IMR-90 (cell line): Measurements from ENCODE around the gene NCAM1. TPM values are rescaled to one million over a fixed set of nuclear protein-coding genes. Genes with fewer than 3 reads are reported as not detected.

ENCODE experiments used
- ATAC-seq: fragments of 200-7000 bp; cut with Tn5 transposase; 2 replicates; pipeline ENCODE4 v1.9.1; 2020; ENCODE audit warnings: low read depth, mild to moderate bottlenecking, moderate library complexity
- BruUV-seq: library from RNA; stranded (reverse); fragments of 400-500 nt; replicated peaks from 2 replicates; lab custom pipeline; 2021; lab: Mats Ljungman, UMichigan
- CTCF ChIA-PET: fragments of 300-600 bp; formaldehyde crosslinking; extraction: SDS; loops from one replicate; lab custom pipeline; 2021; ENCODE audit warnings: antibody characterized with exemption; lab: Yijun Ruan, JAX
- POLR2A ChIA-PET: fragments of 300-600 bp; sonication (Branson Sonifier 250); formaldehyde crosslinking; loops from one replicate; lab custom pipeline; 2022; ENCODE audit warnings: antibody characterized with exemption; ENCODE audit not compliant: unreplicated experiment; lab: Charles Lee
- DNase-seq: peaks from one replicate; pipeline ENCODE4 v3.0.0; 2013
- H2AFZ ChIP-seq: replicated peaks from 2 replicates; pipeline ENCODE3; 2013; ENCODE audit warnings: low read length, mild to moderate bottlenecking; ENCODE audit not compliant: poor library complexity
- H2AK5ac ChIP-seq: 2 replicates; pipeline ENCODE4 v1.6.1; 2013; ENCODE audit warnings: low read depth, low read length, inconsistent platforms
- H2AK9ac ChIP-seq: replicated peaks from 2 replicates; pipeline ENCODE3; 2013; ENCODE audit warnings: mild to moderate bottlenecking, low read depth, low read length, moderate library complexity; ENCODE audit not compliant: poor library complexity
- H2BK120ac ChIP-seq: 2 replicates; pipeline ENCODE4 v1.6.1; 2013; ENCODE audit warnings: low read depth, low read length, inconsistent platforms
- H2BK15ac ChIP-seq: 3 replicates; pipeline ENCODE4 v1.6.1; 2013; ENCODE audit warnings: low read depth, low read length, inconsistent platforms
- H2BK20ac ChIP-seq: 2 replicates; pipeline ENCODE4 v1.6.1; 2013; ENCODE audit warnings: low read depth, mild to moderate bottlenecking, inconsistent platforms, low read length, moderate library complexity
- H2BK5ac ChIP-seq: 2 replicates; pipeline ENCODE4 v1.6.1; 2013; ENCODE audit warnings: mild to moderate bottlenecking, low read depth, low read length, inconsistent platforms; ENCODE audit not compliant: poor library complexity, severe bottlenecking
- H3K14ac ChIP-seq: replicated peaks from 2 replicates; pipeline ENCODE4 v1.6.1; 2013; ENCODE audit warnings: low read depth, low read length, inconsistent platforms
- H3K18ac ChIP-seq: 2 replicates; pipeline ENCODE4 v1.6.1; 2013; ENCODE audit warnings: low read depth, low read length, control low read depth
- H3K23ac ChIP-seq: 2 replicates; pipeline ENCODE4 v1.6.1; 2013; ENCODE audit warnings: low read depth, low read length, inconsistent platforms
- H3K27ac ChIP-seq: 2 replicates; pipeline ENCODE4 v1.5.1; 2013; ENCODE audit warnings: mild to moderate bottlenecking, control low read depth, low read length; ENCODE audit not compliant: insufficient read depth
- H3K27me3 ChIP-seq: 2 replicates; pipeline ENCODE4 v1.6.1; 2013; ENCODE audit warnings: low read length; ENCODE audit not compliant: control insufficient read depth, insufficient read depth
- H3K36me3 ChIP-seq: 2 replicates; pipeline ENCODE4 v1.6.1; 2013; ENCODE audit warnings: low read length, mixed read lengths; ENCODE audit not compliant: control insufficient read depth, insufficient read depth
- H3K4ac ChIP-seq: 2 replicates; pipeline ENCODE4 v1.6.1; 2013; ENCODE audit warnings: low read depth, low read length, inconsistent platforms
- H3K4me1 ChIP-seq: 2 replicates; pipeline ENCODE4 v1.6.1; 2013; ENCODE audit warnings: low read length, mixed read lengths; ENCODE audit not compliant: control insufficient read depth, insufficient read depth
- H3K4me2 ChIP-seq: 2 replicates; pipeline ENCODE4 v1.6.1; 2013; ENCODE audit warnings: low read depth, mild to moderate bottlenecking, control low read depth, low read length, moderate library complexity
- H3K4me3 ChIP-seq: 2 replicates; pipeline ENCODE4 v1.5.1; 2013; ENCODE audit warnings: low read depth, mild to moderate bottlenecking, control low read depth, low read length, moderate library complexity; ENCODE audit not compliant: insufficient read depth
- H3K56ac ChIP-seq: 2 replicates; pipeline ENCODE4 v1.6.1; 2013; ENCODE audit warnings: low read length, inconsistent platforms; ENCODE audit not compliant: insufficient read depth; ENCODE audit errors: extremely low read depth
- H3K79me1 ChIP-seq, 2 experiments: 2 replicates each; pipeline ENCODE4 v1.6.1; 2013; ENCODE audit warnings: low read length in 2 of 2, inconsistent platforms in 1 of 2, low read depth in 1 of 2
- H3K9ac ChIP-seq: 2 replicates; pipeline ENCODE4 v1.6.1; 2013; ENCODE audit warnings: low read depth, low read length, control low read depth
- H3K9me1 ChIP-seq: 2 replicates; pipeline ENCODE4 v1.6.1; 2013; ENCODE audit warnings: low read length, inconsistent platforms; ENCODE audit not compliant: insufficient read depth
- H3K9me3 ChIP-seq: 2 replicates; pipeline ENCODE4 v1.6.1; 2013; ENCODE audit warnings: low read length; ENCODE audit not compliant: control insufficient read depth, insufficient read depth
- H4K20me1 ChIP-seq: 2 replicates; pipeline ENCODE4 v1.6.1; 2013; ENCODE audit warnings: low read length, inconsistent platforms; ENCODE audit not compliant: insufficient read depth
- H4K5ac ChIP-seq: 2 replicates; pipeline ENCODE4 v1.6.1; 2013; ENCODE audit warnings: mild to moderate bottlenecking, low read depth, low read length, control low read depth
- H4K8ac ChIP-seq, 2 experiments: 2 replicates each; pipeline ENCODE4 v1.6.1; 2013; ENCODE audit warnings: low read depth in 2 of 2, low read length in 2 of 2, control low read depth in 1 of 2, inconsistent platforms in 1 of 2
- H4K91ac ChIP-seq: 2 replicates; pipeline ENCODE4 v1.6.1; 2013; ENCODE audit warnings: low read depth, low read length, inconsistent platforms; ENCODE audit not compliant: insufficient read depth
- BHLHE40 ChIP-seq: fragments of 150-350 bp; IDR thresholded peaks from 2 replicates; pipeline ENCODE4 v1.6.1; 2016; ENCODE audit warnings: mild to moderate bottlenecking, low read depth, low read length
- CEBPB ChIP-seq: IDR thresholded peaks from 2 replicates; pipeline ENCODE4 v1.6.1; 2012; ENCODE audit warnings: low read depth, low read length, improper control_type of control experiment
- CHD1 ChIP-seq: IDR thresholded peaks from 2 replicates; pipeline ENCODE4 v1.6.1; 2012; ENCODE audit warnings: low read depth, low read length, improper control_type of control experiment
- CTCF ChIP-seq: conservative IDR thresholded peaks from 2 replicates; pipeline ENCODE4 v1.5.1; 2012; ENCODE audit warnings: mild to moderate bottlenecking, low read depth, low read length, improper control_type of control experiment
- ELK1 ChIP-seq: fragments of 150-350 bp; IDR thresholded peaks from 2 replicates; pipeline ENCODE4 v1.6.1; 2016; ENCODE audit warnings: low read depth, mild to moderate bottlenecking, low read length, moderate library complexity, borderline replicate concordance
- FOS ChIP-seq: fragments of 150-350 bp; IDR thresholded peaks from 2 replicates; pipeline ENCODE4 v1.6.1; 2016; ENCODE audit warnings: low read depth, low read length
- MAFK ChIP-seq: IDR thresholded peaks from 2 replicates; pipeline ENCODE4 v1.6.1; 2012; ENCODE audit warnings: low read depth, low read length, improper control_type of control experiment
- MAZ ChIP-seq: IDR thresholded peaks from 2 replicates; pipeline ENCODE4 v1.6.1; 2012; ENCODE audit warnings: low read depth, mild to moderate bottlenecking, low read length, improper control_type of control experiment, moderate library complexity, borderline replicate concordance
- MXI1 ChIP-seq: IDR thresholded peaks from 2 replicates; pipeline ENCODE4 v1.6.1; 2012; ENCODE audit warnings: low read depth, mild to moderate bottlenecking, low read length, moderate library complexity, borderline replicate concordance
- NFE2L2 ChIP-seq: fragments of 150-350 bp; IDR thresholded peaks from 2 replicates; pipeline ENCODE4 v1.6.1; 2016; ENCODE audit warnings: low read depth, mild to moderate bottlenecking, low read length
- POLR2A ChIP-seq: IDR thresholded peaks from 2 replicates; pipeline ENCODE4 v1.6.1; 2012; ENCODE audit warnings: mild to moderate bottlenecking, low read depth, low read length
- RAD21 ChIP-seq: IDR thresholded peaks from 2 replicates; pipeline ENCODE4 v1.6.1; 2012; ENCODE audit warnings: low read length, improper control_type of control experiment
- RCOR1 ChIP-seq: IDR thresholded peaks from 2 replicates; pipeline ENCODE4 v1.6.1; 2012; ENCODE audit warnings: mild to moderate bottlenecking, low read length, improper control_type of control experiment; ENCODE audit not compliant: insufficient replicate concordance
- RFX5 ChIP-seq: IDR thresholded peaks from 2 replicates; pipeline ENCODE4 v1.8.0; 2012; ENCODE audit warnings: low read depth, mild to moderate bottlenecking, low read length, moderate library complexity
- SMC3 ChIP-seq: fragments of 150-350 bp; IDR thresholded peaks from 2 replicates; pipeline ENCODE4 v1.6.1; 2016; ENCODE audit warnings: low read depth, mild to moderate bottlenecking, antibody characterized with exemption, low read length, moderate library complexity
- USF2 ChIP-seq: fragments of 150-350 bp; IDR thresholded peaks from 2 replicates; pipeline ENCODE4 v1.6.1; 2017; ENCODE audit warnings: mild to moderate bottlenecking, antibody characterized with exemption, low read length, low read depth
- WGBS, 2 experiments: methylation state at CpG; one replicate each; pipeline versions ENCODE4 v1.1.5 to v1.1.7; 2013; ENCODE audit warnings: missing lambda C conversion rate in 2 of 2; ENCODE audit not compliant: insufficient read length in 1 of 2; ENCODE audit errors: extremely low coverage in 2 of 2; 5-methylcytosine and 5-hydroxymethylcytosine counted together
- dilution Hi-C: fragments of 300-500 bp; cut with HindIII; formaldehyde crosslinking; loops from one replicate; pipeline ENCODE4 v1.14.3; 2018; ENCODE audit warnings: low sequenced_read_pairs; ENCODE audit not compliant: unreplicated experiment
- in situ Hi-C: fragments of 300-500 bp; cut with MboI; formaldehyde crosslinking; loops from 3 replicates; pipeline ENCODE4 v1.14.3; 2019; ENCODE audit warnings: low sequenced_read_pairs, inconsistent platforms, mixed read lengths
- intact Hi-C: fragments of 100-400 bp; cut with micrococcal nuclease; formaldehyde crosslinking; loops from 2 replicates; pipeline ENCODE4 v1.10.0; 2022
- polyA plus RNA-seq, 3 experiments: library from polyadenylated mRNA; depleted of rRNA; stranded (reverse); fragments of >200 nt; gene quantifications; 2 replicates each; pipeline ENCODE4 v1.2.3, GENCODE V29; 2012; ENCODE audit warnings: low replicate concordance in 1 of 3
- total RNA-seq: library from RNA; depleted of rRNA; stranded (reverse); fragments of >200 nt; gene quantifications from 2 replicates; pipeline ENCODE4 v1.2.3, GENCODE V29; 2012

NCAM1 gene
- total and polyA plus RNA-seq, 2 of the 4 experiments (the other 2 are of a cell fraction), result 0.09 to 0.18 TPM

- Histone ChIP-seq H3K27me3 (no peaks in the 10 kb centered on the region), H2BK15ac (no peak overlapping the region), H3K9me3 (no peaks in the 10 kb centered on the region), H4K8ac (no peak overlapping the region), H3K36me3 (no peaks in the 10 kb centered on the region), H3K4me3 (no peak overlapping the region), H2AK5ac (no peak overlapping the region), H4K20me1 (no peaks in the 10 kb centered on the region), H3K23ac (no peak overlapping the region), H3K18ac (no peak overlapping the region), H3K9ac (no peak overlapping the region), H4K5ac (no peak overlapping the region), H3K9me1 (no peaks in the 10 kb centered on the region), H3K14ac (no peak overlapping the region), H2AK9ac (no peak overlapping the region), H3K4me2 (no peak overlapping the region), H3K4ac (no peak overlapping the region), H3K79me1 (no peaks in the 10 kb centered on the region), H4K91ac (no peak overlapping the region), H2AFZ (no peak overlapping the region), H2BK5ac (no peak overlapping the region), H3K56ac (no peak overlapping the region), H2BK20ac (no peak overlapping the region), H2BK120ac (no peak overlapping the region), H3K4me1 (no peaks in the 10 kb centered on the region), H3K27ac (no peak overlapping the region)
- intact Hi-C loops, result no loop called here
- in situ Hi-C loops, result no loop called here
- no peak for TF ChIP-seq POLR2A
- TF ChIP-seq RAD21, result no peak
- no peak for TF ChIP-seq RFX5
- no peak for TF ChIP-seq NFE2L2
- no peak for TF ChIP-seq RCOR1
- no peak for TF ChIP-seq SMC3
- no peak for TF ChIP-seq MAFK
- no peak for TF ChIP-seq BHLHE40
- no peak for TF ChIP-seq CEBPB
- no peak for TF ChIP-seq CTCF
- TF ChIP-seq MXI1, result no peak
- TF ChIP-seq MAZ, result no peak
- TF ChIP-seq USF2, result no peak
- no peak for TF ChIP-seq FOS
- TF ChIP-seq ELK1, result no peak
- TF ChIP-seq CHD1, result no peak
- no CpG with 5 or more reads among the region's 2 CpGs for WGBS, 2 experiments
- dilution Hi-C loops, result no loop called here
- no peak for DNase-seq
- POLR2A ChIA-PET, result no interaction called here
- CTCF ChIA-PET, result interaction anchor here (0.7 kb wide), 1 partner anchor 339 kb away, joined by 3 read pairs; no protein-coding TSS in a partner anchor
- no TSS peak for BruUV-seq
- no peak for ATAC-seq
These were observed 20.1 kb upstream of the NCAM1 start for GRCh38 chr11:112941104-112941503.
